Natural killer cell (primary cell): ENCODE results near the gene PCDHB8. TPM values are rescaled to one million over a fixed set of nuclear protein-coding genes. Genes with fewer than 3 reads are reported as not detected.
"Not testable (repeated sequence)": the region's sequence is repeated elsewhere in the genome, so short reads cannot be mapped to it uniquely, and the experiment has no call there.

Experiments used
- ATAC-seq, 3 donors: fragments of 150-1000 bp in 2 of 3; fragments of 200-7000 bp in 1 of 3; cut with Tn5 transposase; 1 replicate in 1 of 3; 2 replicates in 2 of 3; pipeline ENCODE4 v1.10.0; 2021; ENCODE audit warnings: mild to moderate bottlenecking in 2 of 3, moderate library complexity in 2 of 3
- DNase-seq, 2 donors: peaks; one replicate each; pipeline versions ENCODE4 v3.0.0 to v3.0.0-alpha.2; 2013 to 2021; ENCODE audit warnings: mixed read lengths in 1 of 2
- H3K27ac ChIP-seq: one replicate; pipeline ENCODE4 v1.5.1; 2013; ENCODE audit warnings: mild to moderate bottlenecking, low read length
- H3K27me3 ChIP-seq: one replicate; pipeline ENCODE4 v1.6.1; 2013; ENCODE audit warnings: low read length; ENCODE audit not compliant: control insufficient read depth, insufficient read depth
- H3K36me3 ChIP-seq: one replicate; pipeline ENCODE4 v1.6.1; 2013; ENCODE audit warnings: low read length; ENCODE audit not compliant: control insufficient read depth, insufficient read depth
- H3K4me1 ChIP-seq: one replicate; pipeline ENCODE4 v1.6.1; 2013; ENCODE audit warnings: low read length; ENCODE audit not compliant: control insufficient read depth, insufficient read depth
- H3K4me3 ChIP-seq: one replicate; pipeline ENCODE4 v1.5.1; 2013; ENCODE audit warnings: low read length
- H3K9me3 ChIP-seq: one replicate; pipeline ENCODE4 v1.6.1; 2013; ENCODE audit warnings: low read length; ENCODE audit not compliant: control insufficient read depth, insufficient read depth
- H3K27ac Mint-ChIP-seq, 2 donors: one replicate each; pipeline ENCODE4 v1.8.0; 2022; ENCODE audit warnings: mild to moderate bottlenecking in 2 of 2, mixed read lengths in 2 of 2, moderate library complexity in 1 of 2
- H3K27me3 Mint-ChIP-seq, 2 donors: one replicate each; pipeline ENCODE4 v1.8.0; 2022; ENCODE audit warnings: low read depth in 2 of 2, mixed read lengths in 2 of 2
- H3K36me3 Mint-ChIP-seq: one replicate; pipeline ENCODE4 v1.8.0; 2022; ENCODE audit warnings: mixed read lengths
- H3K4me1 Mint-ChIP-seq, 2 donors: one replicate each; pipeline ENCODE4 v1.8.0; 2022; ENCODE audit warnings: mixed read lengths in 2 of 2
- H3K4me3 Mint-ChIP-seq: one replicate; pipeline ENCODE4 v1.8.0; 2022; ENCODE audit warnings: mild to moderate bottlenecking, moderate library complexity, mixed read lengths
- H3K9me3 Mint-ChIP-seq, 2 donors: one replicate each; pipeline ENCODE4 v1.8.0; 2022; ENCODE audit warnings: mixed read lengths in 2 of 2
- CTCF ChIP-seq: fragments of 200-600 bp; IDR thresholded peaks from one replicate; pipeline ENCODE4 v1.8.0; 2022; ENCODE audit warnings: antibody characterized with exemption
- WGBS: methylation state at CpG from one replicate; pipeline ENCODE4 v1.1.7; 2013; ENCODE audit warnings: missing lambda C conversion rate; ENCODE audit not compliant: insufficient coverage; 5-methylcytosine and 5-hydroxymethylcytosine counted together
- intact Hi-C: fragments of 100-400 bp; cut with micrococcal nuclease; formaldehyde crosslinking; loops from one replicate; pipeline ENCODE4 v1.14.2; 2022
- total RNA-seq, 4 donors: library from RNA; stranded (reverse); fragments of 120-200 nt in 1 of 4; gene quantifications; one replicate each; pipeline versions ENCODE4 v1.2.3 to v1.2.4, GENCODE V29; 2013 to 2022

The PCDHB8 gene
- total RNA-seq, 3 donors from 2014 or later (not counting 1 experiment from before 2014, with no cell fraction given): not detected

- H3K4me1 Mint-ChIP-seq, H3K36me3 ChIP-seq, intact Hi-C loops, H3K4me1 ChIP-seq, H3K9me3 ChIP-seq, DNase-seq, H3K27me3 ChIP-seq, H3K36me3 Mint-ChIP-seq, ATAC-seq, H3K4me3 ChIP-seq, H3K27ac ChIP-seq, H3K9me3 Mint-ChIP-seq, H3K27ac Mint-ChIP-seq, H3K4me3 Mint-ChIP-seq: not testable (repeated sequence)
- 45% methylated on average over 15 of the region's 26 CpGs for WGBS
- H3K27me3 Mint-ChIP-seq: peaks cover 0 to 29% of the 10 kb centered on the region in 2 donors
Observed at GRCh38 chr5:141216035-141216434, 38.4 kb downstream of the PCDHB8 start.

- intact Hi-C loops: loop anchor here (10.0 kb wide), 1 partner anchor 342 kb away; no protein-coding TSS in a partner anchor
- DNase-seq (peak in 1 of 2 donors; percentile 44), ATAC-seq (no peak)
- no peak within 1 kb of the TSS for H3K4me3 Mint-ChIP-seq
- no peaks in the 10 kb centered on the region for H3K36me3 Mint-ChIP-seq
- no peak within 1 kb of the TSS for H3K4me3 ChIP-seq
- H3K27ac Mint-ChIP-seq: no peak within 1 kb of the TSS
- H3K9me3 ChIP-seq: no peaks in the 10 kb centered on the region
- H3K27ac ChIP-seq: no peak within 1 kb of the TSS
- no peaks in the 10 kb centered on the region for H3K36me3 ChIP-seq
- H3K9me3 Mint-ChIP-seq: peaks cover 2 to 5% of the 10 kb centered on the region in 2 donors
- peaks cover 2% of the 10 kb centered on the region for H3K27me3 ChIP-seq
- no peak for TF ChIP-seq CTCF
- 28% methylated on average over 15 of the region's 15 CpGs for WGBS
- H3K27me3 Mint-ChIP-seq: peaks cover 0 to 12% of the 10 kb centered on the region in 2 donors
- no peaks in the 10 kb centered on the region for H3K4me1 ChIP-seq
- H3K4me1 Mint-ChIP-seq: no peaks in the 10 kb centered on the region
Observed at GRCh38 chr5:141223112-141223783, 45.7 kb downstream of the PCDHB8 start, which contains the start of gene PCDHB14. TSS of gene PCDHB14 (plus strand) at chr5:141223343. CDS start at chr5:141223506, 163 bp downstream.

- not testable (repeated sequence) for H3K4me3 Mint-ChIP-seq, DNase-seq, H3K27ac Mint-ChIP-seq, H3K4me1 ChIP-seq, H3K27me3 Mint-ChIP-seq, H3K9me3 Mint-ChIP-seq, H3K27ac ChIP-seq, H3K36me3 ChIP-seq, H3K4me3 ChIP-seq, ATAC-seq, H3K4me1 Mint-ChIP-seq, H3K27me3 ChIP-seq, H3K9me3 ChIP-seq, H3K36me3 Mint-ChIP-seq
- 33% methylated on average over 24 of the region's 40 CpGs for whole genome bisulfite sequencing
- intact Hi-C loops: loop anchor here (10.0 kb wide), 1 partner anchor 340 kb away; no protein-coding TSS in a partner anchor
Observed at GRCh38 chr5:141224844-141225243, 47.3 kb downstream of the PCDHB8 start.

GRCh38 chr5:141225421-141225820, 47.8 kb downstream of the PCDHB8 start:
- H3K9me3 ChIP-seq, ATAC-seq, H3K4me3 ChIP-seq, H3K36me3 Mint-ChIP-seq, H3K9me3 Mint-ChIP-seq, H3K4me1 Mint-ChIP-seq, H3K27ac Mint-ChIP-seq, H3K27me3 ChIP-seq, H3K36me3 ChIP-seq, H3K27ac ChIP-seq, H3K4me1 ChIP-seq, H3K27me3 Mint-ChIP-seq, DNase-seq, H3K4me3 Mint-ChIP-seq: not testable (repeated sequence)
- intact Hi-C loops: loop anchor here (10.0 kb wide), 1 partner anchor 339 kb away; no protein-coding TSS in a partner anchor
- 35% methylated on average over 23 of the region's 30 CpGs for WGBS

Other genes starting within 250 kb of the PCDHB8 start
- gene PCDHAC2, start 211.3 kb upstream of the PCDHB8 start, total RNA-seq: not detected
- gene PCDHB1, start 126.4 kb upstream of the PCDHB8 start, total RNA-seq: not detected
- gene PCDHB2, start 83.2 kb upstream of the PCDHB8 start, total RNA-seq: not detected
- not detected for gene PCDHB3, start 77.3 kb upstream of the PCDHB8 start, total RNA-seq
- not detected for gene PCDHB4, start 56.0 kb upstream of the PCDHB8 start, total RNA-seq
- gene PCDHB5, start 42.6 kb upstream of the PCDHB8 start, total RNA-seq: not detected
- not detected for gene PCDHB6, start 27.7 kb upstream of the PCDHB8 start, total RNA-seq
- gene PCDHB7, start 5.1 kb upstream of the PCDHB8 start, total RNA-seq: not detected
- not detected for gene PCDHB16, start 4.6 kb downstream of the PCDHB8 start, total RNA-seq
- gene PCDHB9, start 9.4 kb downstream of the PCDHB8 start, total RNA-seq: under 1 TPM in 1 of 3 donors, not detected in 2; 0.15 TPM
- gene PCDHB10, start 14.6 kb downstream of the PCDHB8 start, total RNA-seq: under 1 TPM in 1 of 3 donors, not detected in 2; 0.15 TPM
- gene PCDHB11, start 21.8 kb downstream of the PCDHB8 start, total RNA-seq: not detected
- gene PCDHB12, start 30.9 kb downstream of the PCDHB8 start, total RNA-seq: not detected
- gene PCDHB13, start 36.1 kb downstream of the PCDHB8 start, total RNA-seq: not detected
- gene PCDHB14, start 45.6 kb downstream of the PCDHB8 start, total RNA-seq: not detected
- gene PCDHB15, start 67.6 kb downstream of the PCDHB8 start, total RNA-seq: not detected
- gene SLC25A2, start 126.3 kb downstream of the PCDHB8 start, total RNA-seq: under 1 TPM in 1 of 3 donors, not detected in 2; 0.73 TPM
- gene TAF7, start 143.0 kb downstream of the PCDHB8 start, total RNA-seq: 10 to 100 TPM; 77.3 to 96.1 (median 89.4) TPM
- not detected for gene PCDHGA1, start 152.7 kb downstream of the PCDHB8 start, total RNA-seq
- not detected for gene PCDHGA2, start 161.0 kb downstream of the PCDHB8 start, total RNA-seq
- not detected for gene PCDHGA3, start 166.0 kb downstream of the PCDHB8 start, total RNA-seq
- under 1 TPM in 1 of 3 donors, not detected in 2; 0.10 TPM for gene PCDHGB1, start 172.3 kb downstream of the PCDHB8 start, total RNA-seq
- under 1 TPM in 2 of 3 donors, not detected in 1; 0.24 to 0.30 TPM for gene PCDHGA4, start 177.2 kb downstream of the PCDHB8 start, total RNA-seq
- gene PCDHGB2, start 182.2 kb downstream of the PCDHB8 start, total RNA-seq: 1 to 10 TPM in 1 of 3 donors, under 1 TPM in 2; 0.36 to 1.5 (median 0.49) TPM
- under 1 TPM; 0.12 to 0.30 (median 0.20) TPM for gene PCDHGA5, start 186.4 kb downstream of the PCDHB8 start, total RNA-seq
- under 1 TPM in 2 of 3 donors, not detected in 1; 0.52 to 0.68 TPM for gene PCDHGB3, start 192.5 kb downstream of the PCDHB8 start, total RNA-seq
- under 1 TPM; 0.20 to 0.75 (median 0.21) TPM for gene PCDHGA6, start 196.1 kb downstream of the PCDHB8 start, total RNA-seq
- gene PCDHGA7, start 205.0 kb downstream of the PCDHB8 start, total RNA-seq: under 1 TPM in 2 of 3 donors, not detected in 1; 0.26 to 0.68 TPM
- under 1 TPM in 2 of 3 donors, not detected in 1; 0.31 to 0.40 TPM for gene PCDHGB4, start 209.9 kb downstream of the PCDHB8 start, total RNA-seq
- under 1 TPM; 0.07 to 0.28 (median 0.09) TPM for gene PCDHGA8, start 214.8 kb downstream of the PCDHB8 start, total RNA-seq
- 1 to 10 TPM; 1.3 to 4.2 (median 3.1) TPM for gene PCDHGB5, start 220.2 kb downstream of the PCDHB8 start, total RNA-seq
- gene PCDHGA9, start 225.0 kb downstream of the PCDHB8 start, total RNA-seq: 1 to 10 TPM in 2 of 3 donors, under 1 TPM in 1; 0.61 to 1.7 (median 1.0) TPM
- 1 to 10 TPM; 2.1 to 5.9 (median 2.9) TPM for gene PCDHGB6, start 230.2 kb downstream of the PCDHB8 start, total RNA-seq
- gene PCDHGA10, start 235.2 kb downstream of the PCDHB8 start, total RNA-seq: 1 to 10 TPM in 2 of 3 donors, under 1 TPM in 1; 0.61 to 2.6 (median 2.1) TPM
- gene PCDHGB7, start 239.9 kb downstream of the PCDHB8 start, total RNA-seq: 1 to 10 TPM in 2 of 3 donors, under 1 TPM in 1; 0.68 to 1.6 (median 1.2) TPM
- 1 to 10 TPM in 1 of 3 donors, under 1 TPM in 2; 0.40 to 1.2 (median 0.83) TPM for gene PCDHGA11, start 243.3 kb downstream of the PCDHB8 start, total RNA-seq